Epithelial cell of esophagus (primary cell): ENCODE data around the gene MSH5.
A peak's percentile ranks its signal among the peaks of the same experiment; 100 is the strongest.
"Not testable (repeated sequence)": the region's sequence is repeated elsewhere in the genome, so short reads cannot be mapped to it uniquely, and the experiment has no call there.

Experiments
- DNase-seq: peaks from one replicate; pipeline ENCODE4 v3.0.0; 2010; ENCODE audit warnings: low read depth
- H3K4me3 ChIP-seq: 2 replicates; pipeline ENCODE4 v1.5.1; 2011; ENCODE audit warnings: mild to moderate bottlenecking, low read length, control low read depth
- CTCF ChIP-seq: IDR thresholded peaks from 2 replicates; pipeline ENCODE4 v1.5.1; 2011; ENCODE audit warnings: low read depth, mild to moderate bottlenecking, low read length, control low read depth, inconsistent platforms; ENCODE audit not compliant: insufficient read depth; ENCODE audit errors: missing control alignments

MSH5 gene

GRCh38 chr6:31705931-31706330 lies 33.9 kb upstream of the MSH5 start:
- DNase-seq = no peak
- no peak for TF ChIP-seq CTCF
- H3K4me3 ChIP-seq = no peak overlapping the region

GRCh38 chr6:31706599-31706998 lies 33.2 kb upstream of the MSH5 start, which contains the start of gene LY6G6F:
Gene LY6G6F (plus strand): TSS chr6:31706866. CDS start chr6:31706907, 41 bp downstream.
- no peak for TF ChIP-seq CTCF
- DNase-seq = no peak
- no peak within 1 kb of the TSS for H3K4me3 ChIP-seq

GRCh38 chr6:31707701-31708100 lies 32.1 kb upstream of the MSH5 start:
- no peak overlapping the region for H3K4me3 ChIP-seq
- no peak for DNase-seq
- TF ChIP-seq CTCF = no peak

- DNase-seq = no peak
- H3K4me3 ChIP-seq = no peak overlapping the region
- TF ChIP-seq CTCF = no peak
Observed at GRCh38 chr6:31708224-31708623, 31.6 kb upstream of the MSH5 start.

GRCh38 chr6:31709157-31709556 lies 30.6 kb upstream of the MSH5 start:
- DNase-seq, H3K4me3 ChIP-seq: not testable (repeated sequence)

- TF ChIP-seq CTCF = no peak
Observed at GRCh38 chr6:31710523-31711219, 29.1 kb upstream of the MSH5 start.

GRCh38 chr6:31711233-31711632 lies 28.6 kb upstream of the MSH5 start:
- peak; percentile 21 for DNase-seq
- TF ChIP-seq CTCF = no peak
- H3K4me3 ChIP-seq = no peak overlapping the region

More at GRCh38 chr6:31710523-31711219, 29.1 kb upstream of the MSH5 start:
- no peak for DNase-seq
- H3K4me3 ChIP-seq = no peak overlapping the region

GRCh38 chr6:31712296-31712695 lies 27.5 kb upstream of the MSH5 start:
- TF ChIP-seq CTCF = peak; percentile 50
- no peak overlapping the region for H3K4me3 ChIP-seq
- peak; percentile 52 for DNase-seq
